MM.1S (cell line): ENCODE measurements around the gene SUPV3L1.

Experiments
- DNase-seq: peaks from one replicate; pipeline ENCODE4 v3.0.0-alpha.2; 2015
- H2AFZ ChIP-seq: fragments of 300-600 bp; sonication (generic); 2 replicates; pipeline ENCODE4 v1.6.0; 2016; ENCODE audit warnings: antibody characterized with exemption, low read length
- H3F3A ChIP-seq: fragments of 300-600 bp; sonication (generic); 2 replicates; pipeline ENCODE4 v1.6.1; 2016; ENCODE audit warnings: mild to moderate bottlenecking, antibody characterized with exemption, low read length, moderate library complexity, mixed read lengths; ENCODE audit not compliant: insufficient read depth
- H3K27ac ChIP-seq: fragments of 300-600 bp; sonication (generic); 2 replicates; pipeline ENCODE4 v1.5.1; 2016; ENCODE audit warnings: mild to moderate bottlenecking, low read length
- H3K27me3 ChIP-seq: fragments of 300-600 bp; sonication (generic); replicated peaks from 2 replicates; pipeline ENCODE4 v1.6.0; 2016; ENCODE audit warnings: low read length; ENCODE audit not compliant: insufficient read depth
- H3K36me3 ChIP-seq: fragments of 300-600 bp; sonication (generic); replicated peaks from 2 replicates; pipeline ENCODE4 v1.6.1; 2016; ENCODE audit warnings: mild to moderate bottlenecking, low read length, mixed read lengths; ENCODE audit not compliant: insufficient read depth
- H3K4me1 ChIP-seq: fragments of 300-600 bp; sonication (generic); 2 replicates; pipeline ENCODE4 v1.6.1; 2016; ENCODE audit warnings: low read length, mixed read lengths
- H3K4me2 ChIP-seq: fragments of 300-600 bp; sonication (generic); 2 replicates; pipeline ENCODE4 v1.6.0; 2016; ENCODE audit warnings: low read depth, low read length
- H3K4me3 ChIP-seq: fragments of 300-600 bp; sonication (generic); 2 replicates; pipeline ENCODE4 v1.5.1; 2016; ENCODE audit warnings: low read length, mixed read lengths
- H3K79me2 ChIP-seq: fragments of 300-600 bp; sonication (generic); 2 replicates; pipeline ENCODE4 v1.6.1; 2016; ENCODE audit warnings: mixed run types, low read length, mixed read lengths
- H3K9ac ChIP-seq: fragments of 300-600 bp; sonication (generic); 2 replicates; pipeline ENCODE4 v1.6.1; 2016; ENCODE audit warnings: low read length, mixed read lengths
- H3K9me2 ChIP-seq: fragments of 300-600 bp; sonication (generic); replicated peaks from 2 replicates; pipeline ENCODE4 v1.6.1; 2016; ENCODE audit warnings: mild to moderate bottlenecking, low read length, mixed read lengths; ENCODE audit not compliant: insufficient read depth
- H3K9me3 ChIP-seq: fragments of 300-600 bp; sonication (generic); replicated peaks from 2 replicates; pipeline ENCODE4 v1.6.1; 2016; ENCODE audit warnings: mild to moderate bottlenecking, low read length, mixed read lengths; ENCODE audit not compliant: insufficient read depth
- H4K20me1 ChIP-seq: fragments of 300-600 bp; sonication (generic); 2 replicates; pipeline ENCODE4 v1.6.1; 2016; ENCODE audit warnings: mild to moderate bottlenecking, low read length, moderate library complexity, mixed read lengths; ENCODE audit not compliant: insufficient read depth
- CTCF ChIP-seq: fragments of 300-600 bp; sonication (generic); IDR thresholded peaks from 2 replicates; pipeline ENCODE4 v1.5.1; 2016; ENCODE audit warnings: antibody characterized with exemption, low read length, mixed read lengths
- EZH2 ChIP-seq: fragments of 300-600 bp; sonication (generic); optimal IDR thresholded peaks from 2 replicates; pipeline ENCODE3; 2017; ENCODE audit warnings: low read depth, mild to moderate bottlenecking, antibody characterized with exemption, low read length, mixed read lengths
- EZH2phosphoT487 ChIP-seq: fragments of 300-600 bp; sonication (generic); IDR thresholded peaks from 2 replicates; pipeline ENCODE4 v1.6.1; 2018; ENCODE audit warnings: antibody characterized with exemption, low read length

The SUPV3L1 gene

GRCh38 chr10:69179743-69180524, at the start of gene SUPV3L1:
Gene SUPV3L1, plus strand, starts transcription at chr10:69180234. Its CDS starts 58 bp downstream, at chr10:69180292.
- Histone ChIP-seq H2AFZ (peak within 1 kb of the TSS; percentile 71), H3K9me2 (no peaks in the 10 kb centered on the region), H3K9me3 (no peaks in the 10 kb centered on the region), H4K20me1 (no peaks in the 10 kb centered on the region), H3K4me3 (peak within 1 kb of the TSS; percentile 98), H3K79me2 (peaks cover 49% of the 10 kb centered on the region), H3K27ac (peak within 1 kb of the TSS; percentile 75), H3K4me1 (peaks cover 9% of the 10 kb centered on the region; the same call in 1 of the 2 replicates), H3F3A (peaks cover 4% of the 10 kb centered on the region; the same call in 1 of the 2 replicates), H3K9ac (peak within 1 kb of the TSS; percentile 97), H3K4me2 (peak within 1 kb of the TSS; percentile 83), H3K36me3 (no peaks in the 10 kb centered on the region), H3K27me3 (no peaks in the 10 kb centered on the region)
- DNase-seq: peak; percentile 98
- no peak for TF ChIP-seq EZH2
- TF ChIP-seq CTCF: no peak
- no peak for TF ChIP-seq EZH2phosphoT487

- Histone ChIP-seq H3K4me3 (no peak overlapping the region), H3K36me3 (no peaks in the 10 kb centered on the region; the same call in 1 of the 2 replicates), H2AFZ (no peak overlapping the region), H4K20me1 (no peaks in the 10 kb centered on the region; the same call in 1 of the 2 replicates), H3K9me2 (no peaks in the 10 kb centered on the region), H3K4me1 (peaks cover 8% of the 10 kb centered on the region), H3K79me2 (peaks cover 98% of the 10 kb centered on the region), H3K4me2 (no peak overlapping the region), H3K9me3 (no peaks in the 10 kb centered on the region), H3K27ac (no peak overlapping the region), H3K27me3 (no peaks in the 10 kb centered on the region), H3K9ac (no peak overlapping the region), H3F3A (0 out of 2 replicates have a peak, but pooled peaks cover under 1% of the 10 kb centered on the region)
- TF ChIP-seq EZH2phosphoT487: no peak
- no peak for TF ChIP-seq CTCF
- TF ChIP-seq EZH2: no peak
- no peak for DNase-seq
Measured at GRCh38 chr10:69130251-69130650, 49.8 kb upstream of the SUPV3L1 start.

- no peak for TF ChIP-seq CTCF
- TF ChIP-seq EZH2: no peak
- TF ChIP-seq EZH2phosphoT487: no peak
- Histone ChIP-seq H3K9me2 (no peaks in the 10 kb centered on the region), H3K9ac (no peak overlapping the region), H4K20me1 (no peaks in the 10 kb centered on the region), H2AFZ (no peak overlapping the region), H3K27ac (no peak overlapping the region), H3K4me2 (no peak overlapping the region), H3K4me1 (no peaks in the 10 kb centered on the region), H3K4me3 (no peak overlapping the region), H3F3A (no peaks in the 10 kb centered on the region), H3K36me3 (no peaks in the 10 kb centered on the region), H3K9me3 (no peaks in the 10 kb centered on the region), H3K27me3 (no peaks in the 10 kb centered on the region), H3K79me2 (peaks cover 76% of the 10 kb centered on the region)
- DNase-seq: no peak
Measured at GRCh38 chr10:69139961-69140360, 40.1 kb upstream of the SUPV3L1 start.
